Epithelial cell of proximal tubule (primary cell): ENCODE results near the gene FAM131B. TPM values are rescaled to one million over a fixed set of nuclear protein-coding genes. Genes with fewer than 3 reads are reported as not detected.
"Not testable (repeated sequence)": the region's sequence is repeated elsewhere in the genome, so short reads cannot be mapped to it uniquely, and the experiment has no call there.

Experiments
- DNase-seq: peaks from one replicate; pipeline ENCODE4 v3.0.0-alpha.2; 2011; ENCODE audit warnings: low read depth
- H3K4me3 ChIP-seq: 2 replicates; pipeline ENCODE4 v1.5.1; 2011; ENCODE audit warnings: low read depth, mild to moderate bottlenecking, low read length
- CTCF ChIP-seq: conservative IDR thresholded peaks from 2 replicates; pipeline ENCODE4 v1.5.1; 2012; ENCODE audit warnings: low read depth, mild to moderate bottlenecking, low read length
- total RNA-seq: library from RNA; depleted of rRNA; stranded (reverse); fragments of >200 nt; gene quantifications from 2 replicates; pipeline ENCODE4 v1.2.3, GENCODE V29; 2015

Gene FAM131B
- total RNA-seq, 1 donor from 2014 or later = 1.5 TPM

- H3K4me3 ChIP-seq = peak overlapping the region; percentile 30
- no peak for TF ChIP-seq CTCF
- no peak for DNase-seq
Measured at GRCh38 chr7:143407287-143408251, 45.1 kb upstream of the FAM131B start.

GRCh38 chr7:143406002-143406357 is 43.5 kb upstream of the FAM131B start:
- no peak for DNase-seq
- no peak for TF ChIP-seq CTCF
- H3K4me3 ChIP-seq = no peak overlapping the region

GRCh38 chr7:143405173-143406001 is 42.9 kb upstream of the FAM131B start:
- DNase-seq = no peak
- H3K4me3 ChIP-seq = no peak overlapping the region
- no peak for TF ChIP-seq CTCF

GRCh38 chr7:143402233-143402632 is 39.7 kb upstream of the FAM131B start:
- not testable (repeated sequence) for DNase-seq, H3K4me3 ChIP-seq

- TF ChIP-seq CTCF = no peak
- H3K4me3 ChIP-seq = no peak overlapping the region
- no peak for DNase-seq
Measured at GRCh38 chr7:143401265-143401664, 38.8 kb upstream of the FAM131B start.

- H3K4me3 ChIP-seq = no peak overlapping the region
- TF ChIP-seq CTCF = no peak
- DNase-seq = no peak
Measured at GRCh38 chr7:143399642-143400041, 37.1 kb upstream of the FAM131B start.

GRCh38 chr7:143399151-143399550 is 36.6 kb upstream of the FAM131B start:
- no peak overlapping the region for H3K4me3 ChIP-seq
- no peak for TF ChIP-seq CTCF
- DNase-seq = no peak
